GM21423 (cell line): ENCODE data around the gene TMBIM1.

ENCODE experiments used
- ATAC-seq: cut with Tn5 transposase; IDR thresholded peaks from one replicate; pipeline ENCODE4 v1.9.1; 2021; ENCODE audit warnings: mild to moderate bottlenecking, moderate library complexity; ENCODE audit not compliant: unreplicated experiment

TMBIM1 gene

DNA sequence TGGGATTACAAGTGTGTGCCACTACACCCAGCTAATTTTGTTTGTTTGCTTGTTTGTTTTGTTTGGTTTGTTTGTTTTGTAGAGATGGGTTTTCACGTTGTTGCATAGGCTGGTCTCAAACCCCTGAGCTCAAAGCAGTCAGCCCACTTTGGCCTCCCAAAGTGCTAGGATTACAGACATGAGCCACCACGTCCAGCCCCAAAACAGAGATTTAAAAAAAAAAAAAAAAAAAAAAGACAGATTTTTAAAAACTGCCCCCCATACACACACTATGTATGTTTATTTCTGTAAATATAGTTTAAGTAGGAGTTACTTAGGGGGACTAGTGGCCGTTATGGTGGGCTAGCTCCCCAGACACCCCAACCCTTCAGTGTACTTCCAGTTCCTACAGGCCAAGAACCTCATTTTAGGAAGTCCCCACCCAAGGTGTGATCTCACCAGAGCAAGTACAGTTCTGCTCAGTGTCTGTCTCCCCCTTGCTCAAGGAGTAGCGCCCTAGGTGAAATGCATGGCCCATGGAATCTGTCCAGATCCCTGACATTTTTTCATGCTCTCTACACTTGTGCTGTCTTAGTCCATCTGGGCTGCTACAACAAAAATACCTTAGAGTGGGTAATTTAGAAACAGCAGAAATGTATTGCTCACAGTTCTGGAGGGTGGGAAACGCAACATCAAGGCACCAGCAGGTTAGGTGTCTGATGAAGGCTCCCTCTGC, 1.6 kb upstream of the TMBIM1 start:
- ATAC-seq: no peak

DNA sequence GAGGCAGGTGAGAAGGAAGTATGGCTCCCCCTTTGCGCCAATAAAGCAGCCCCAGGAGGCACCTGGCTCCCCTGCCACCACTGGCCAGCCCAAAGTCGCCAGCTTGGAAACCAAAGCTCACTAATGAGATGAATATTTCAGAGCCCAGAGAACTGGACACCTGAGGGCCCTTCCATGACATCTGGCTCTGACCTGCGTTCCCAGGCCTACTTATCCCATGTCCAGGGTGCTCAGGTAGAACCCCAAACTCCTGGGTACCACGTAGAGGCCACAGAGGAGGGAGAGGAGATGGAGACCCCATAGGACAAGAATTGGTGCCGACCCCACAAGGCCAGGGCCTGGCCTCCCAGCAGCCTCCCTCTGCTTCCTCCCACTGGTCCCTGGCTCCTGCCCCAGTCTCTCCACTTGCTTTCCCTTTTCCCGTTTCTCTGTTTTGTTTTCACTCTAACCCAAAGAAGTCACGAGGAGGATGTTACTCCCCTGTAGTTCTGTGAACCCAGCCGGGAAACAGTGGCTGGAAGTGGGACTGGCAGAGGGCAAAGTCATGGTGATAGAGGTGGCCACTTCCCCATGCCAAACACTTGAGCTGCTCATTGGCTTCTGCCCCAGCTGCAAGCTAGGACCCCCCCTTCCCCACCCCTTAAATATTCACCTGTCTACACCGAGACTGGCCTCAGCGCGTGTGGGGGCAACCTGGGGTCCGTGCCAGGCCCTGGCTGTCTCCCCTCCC, 820 bp downstream of the TMBIM1 start:
- no peak for ATAC-seq

DNA sequence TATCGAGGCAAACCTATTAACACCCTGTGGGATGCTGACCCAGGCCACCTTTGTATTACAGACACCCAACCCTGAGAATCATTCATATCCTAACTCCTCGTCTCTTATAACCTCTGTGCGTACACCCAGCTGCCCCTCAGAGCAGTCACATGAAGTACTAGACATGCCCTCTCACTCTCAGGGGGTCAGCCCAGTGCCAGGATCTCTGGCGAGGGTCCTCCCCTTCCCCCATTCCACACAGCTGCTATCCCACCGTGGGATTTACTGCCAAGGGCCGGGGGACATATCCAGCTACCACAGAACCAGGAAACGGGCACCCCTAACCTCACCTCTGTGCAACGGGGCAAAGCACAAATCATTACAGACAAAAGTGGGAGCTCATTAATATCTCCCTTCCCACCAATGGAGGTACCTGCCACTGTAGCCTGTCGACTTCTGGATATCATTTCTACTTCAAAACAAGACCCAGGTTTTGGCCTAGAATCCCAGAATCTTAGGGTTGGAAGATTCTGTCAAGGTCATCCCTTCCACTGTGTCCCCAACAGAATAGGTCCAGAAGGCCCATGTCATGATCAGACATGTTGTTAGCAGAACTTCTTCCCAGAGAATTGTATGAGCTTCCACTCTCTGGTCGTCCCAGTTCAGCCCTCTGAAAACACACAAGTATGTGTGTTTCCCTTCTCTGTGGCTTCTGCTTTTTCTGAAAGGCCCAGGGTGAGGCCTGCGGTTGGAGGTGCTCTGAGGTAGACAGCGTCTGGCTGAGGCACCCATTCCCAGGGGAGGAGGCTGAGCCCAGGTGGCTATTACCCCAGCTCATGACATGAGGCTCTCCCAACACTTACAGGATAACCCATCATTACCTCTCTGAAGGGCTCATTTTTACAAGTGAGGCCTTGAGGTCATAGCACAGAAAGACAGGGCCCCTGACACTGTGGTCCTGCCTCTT, 1.7 kb downstream of the TMBIM1 start:
- ATAC-seq: peak; percentile 59

DNA sequence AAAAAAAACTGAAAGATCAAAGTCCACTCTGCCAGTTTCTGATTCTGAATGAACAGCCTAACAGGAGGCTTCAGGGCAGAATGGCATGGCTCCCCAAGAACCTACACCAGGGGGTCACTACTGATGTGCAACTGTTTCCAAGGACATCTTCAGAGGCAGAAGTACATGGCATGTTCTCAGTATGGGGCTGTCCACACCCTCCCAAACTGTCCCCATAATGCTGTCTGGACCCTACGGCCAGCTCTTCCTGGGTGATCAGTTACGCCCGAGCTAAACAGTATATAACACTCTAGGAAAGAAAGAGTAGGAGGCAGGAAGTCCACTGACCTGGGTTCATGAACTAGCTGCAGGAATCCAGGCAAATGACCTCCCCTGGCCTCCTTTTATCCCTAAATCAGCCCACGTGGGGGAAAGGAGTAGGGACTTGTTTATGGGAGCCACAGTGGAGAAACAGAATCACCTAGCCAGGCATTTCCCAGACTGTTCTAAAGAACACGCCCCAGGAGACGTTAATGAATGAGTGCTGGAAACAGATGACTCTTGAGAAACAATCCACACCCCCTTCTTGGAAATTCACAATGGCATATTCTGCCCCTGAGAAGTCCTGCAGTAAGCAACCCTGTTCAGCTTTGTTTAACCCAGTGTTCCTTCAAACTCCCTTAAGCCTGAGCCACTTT, 2.5 kb downstream of the TMBIM1 start:
- no peak for ATAC-seq

DNA sequence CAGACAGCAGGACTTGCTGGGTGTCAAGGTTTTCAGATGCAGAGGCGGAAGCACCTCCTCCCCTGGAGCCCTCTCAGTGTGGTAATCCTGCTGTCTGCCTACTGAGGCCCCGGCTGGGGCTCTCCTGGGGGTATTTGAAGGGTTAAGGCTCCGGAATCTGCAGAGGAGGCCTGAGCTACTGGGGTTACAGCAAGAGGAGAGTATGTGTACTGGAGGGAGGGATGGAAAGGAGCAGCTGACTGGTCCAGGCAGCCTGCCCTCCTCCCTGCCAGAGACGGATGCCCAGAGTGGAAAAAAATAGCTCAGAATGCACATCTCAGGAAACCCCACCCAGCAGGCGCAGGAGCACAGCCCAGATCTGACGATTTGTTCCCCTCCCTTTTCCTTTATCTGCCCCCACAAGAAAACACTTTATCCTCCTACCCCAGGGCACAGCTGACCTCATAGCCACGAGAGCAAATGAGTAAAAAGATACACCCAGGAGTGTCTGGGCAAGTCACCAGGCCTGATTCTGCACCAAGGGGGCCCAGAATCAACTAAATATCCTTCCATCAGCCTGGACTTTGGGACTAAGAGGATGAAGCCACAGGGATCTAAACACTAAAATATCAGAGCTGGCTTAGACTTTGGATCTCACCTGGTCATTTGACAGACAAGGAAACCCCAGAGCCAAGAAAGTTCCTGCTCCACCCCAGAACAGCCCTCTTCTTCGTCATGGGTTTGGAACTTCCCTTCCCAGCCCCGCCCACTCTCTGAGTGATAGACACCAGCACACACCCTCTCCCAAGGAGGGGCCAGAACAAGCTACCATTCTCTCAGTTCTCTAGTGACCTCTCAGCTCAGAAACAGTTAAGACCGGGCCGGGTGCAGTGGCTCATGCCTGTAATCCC, 5.5 kb downstream of the TMBIM1 start:
- ATAC-seq: peak; percentile 63

DNA sequence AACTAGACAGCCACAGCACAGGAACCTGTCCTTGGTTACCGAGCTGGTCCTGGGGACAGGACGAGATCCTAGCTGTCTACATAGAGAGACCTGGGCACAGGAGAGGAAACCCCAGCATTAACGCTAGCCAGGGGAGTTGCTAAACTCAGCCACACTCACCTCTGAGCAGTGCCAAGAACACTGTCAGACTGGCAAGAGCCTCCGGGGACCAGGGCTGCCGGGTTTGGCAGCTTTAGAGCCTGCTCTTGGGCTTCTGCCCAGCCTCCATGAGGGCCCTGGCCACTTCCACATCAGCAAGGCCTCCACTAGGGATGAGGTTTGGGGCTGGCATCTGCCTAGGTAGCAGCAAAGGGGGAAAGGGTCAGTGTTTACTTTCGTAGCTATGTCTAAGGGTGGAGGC, 6.7 kb downstream of the TMBIM1 start:
- no peak for ATAC-seq

DNA sequence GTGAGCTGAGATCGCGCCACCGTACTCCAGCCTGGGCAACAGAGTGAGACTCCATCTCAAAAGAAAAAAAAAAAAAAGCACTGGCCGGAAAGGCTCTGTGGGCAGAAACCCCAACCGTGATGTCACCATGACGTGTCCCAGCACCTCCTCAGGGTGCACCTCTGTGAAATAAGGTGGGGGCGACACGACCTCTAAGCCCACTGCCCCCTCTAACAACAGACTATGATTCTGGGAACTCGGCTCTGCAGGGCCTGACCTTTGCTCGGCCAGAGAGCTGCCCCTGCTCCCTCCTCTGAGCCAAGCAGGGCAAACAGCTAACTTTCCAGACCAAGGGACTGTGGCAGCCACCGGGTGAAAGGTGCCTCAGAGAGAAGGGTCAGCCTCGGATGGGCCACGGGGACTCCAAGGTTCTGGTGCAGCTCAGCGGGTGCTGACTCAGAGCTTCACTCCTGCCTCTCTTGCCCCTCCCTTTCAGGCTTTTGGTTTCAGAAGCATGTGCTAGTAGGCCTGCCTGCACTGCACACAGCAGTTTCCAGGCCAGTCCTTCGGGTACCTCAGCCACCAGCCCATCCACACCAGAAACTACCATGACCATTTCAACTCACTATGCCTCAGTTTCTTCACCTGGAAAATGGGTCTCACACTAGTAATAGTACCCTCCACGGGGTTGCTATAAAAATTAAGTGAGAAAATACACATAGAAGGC, 8.0 kb downstream of the TMBIM1 start:
- ATAC-seq: no peak

DNA sequence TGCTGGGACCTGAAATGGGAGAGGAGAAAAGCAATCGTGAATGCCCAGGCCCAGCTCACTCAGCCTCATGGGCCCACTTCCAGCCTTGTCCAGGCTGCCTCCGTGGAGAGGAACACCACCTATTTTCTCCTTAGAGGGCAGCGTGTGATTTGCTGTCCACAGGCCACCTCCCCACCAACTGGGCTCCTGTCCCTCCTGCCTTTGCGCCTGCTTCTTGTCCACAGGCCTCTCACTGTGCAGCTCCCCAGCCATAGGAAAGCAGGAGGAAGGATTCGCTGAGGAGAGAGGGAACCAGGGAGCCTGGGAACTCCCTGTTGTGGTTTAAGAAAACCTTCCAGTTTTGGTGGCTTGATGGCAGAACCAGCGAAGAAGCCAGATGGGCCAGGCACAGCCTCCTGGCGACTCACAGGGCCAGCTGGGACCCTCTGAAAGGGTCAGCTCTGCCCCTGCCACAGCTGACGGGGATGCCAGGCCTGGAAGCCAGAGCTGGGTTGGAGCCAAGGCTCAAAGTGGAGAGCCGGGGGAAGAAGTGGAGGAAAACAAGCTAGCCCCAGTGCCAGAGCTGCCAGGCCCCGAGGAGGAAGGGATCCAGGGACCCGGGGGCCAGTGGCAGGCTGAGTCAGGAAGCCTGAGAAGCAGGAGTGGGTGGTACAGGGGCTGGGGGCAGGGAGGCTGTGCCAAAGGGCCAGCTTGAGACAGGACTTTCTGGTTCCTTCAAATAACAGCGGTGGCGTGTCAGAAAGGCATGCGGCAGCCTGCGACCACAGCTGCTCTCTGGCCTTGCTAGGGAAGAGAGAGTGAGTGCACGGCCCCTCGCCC, 9.9 kb downstream of the TMBIM1 start:
- ATAC-seq: no peak

DNA sequence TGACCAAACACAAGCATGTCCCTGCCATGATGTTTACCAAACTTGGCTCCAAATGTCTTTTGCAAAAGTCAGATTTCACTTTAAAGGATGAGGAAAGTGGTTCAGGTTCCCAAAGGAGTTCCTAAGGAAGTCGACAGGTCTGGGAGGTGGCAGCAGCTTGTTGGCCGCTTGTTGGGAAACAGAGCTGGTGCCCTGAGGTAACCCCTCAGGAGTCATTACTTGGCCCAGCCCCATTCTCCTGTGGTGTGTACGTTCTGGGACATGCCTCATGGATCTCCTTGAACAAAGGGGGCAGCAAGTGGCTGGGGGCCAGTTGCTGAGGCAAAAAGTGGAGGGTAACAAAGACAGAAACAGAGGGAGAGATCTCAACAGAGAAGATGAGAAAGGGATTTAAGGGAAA, 10.9 kb downstream of the TMBIM1 start:
- no peak for ATAC-seq

DNA sequence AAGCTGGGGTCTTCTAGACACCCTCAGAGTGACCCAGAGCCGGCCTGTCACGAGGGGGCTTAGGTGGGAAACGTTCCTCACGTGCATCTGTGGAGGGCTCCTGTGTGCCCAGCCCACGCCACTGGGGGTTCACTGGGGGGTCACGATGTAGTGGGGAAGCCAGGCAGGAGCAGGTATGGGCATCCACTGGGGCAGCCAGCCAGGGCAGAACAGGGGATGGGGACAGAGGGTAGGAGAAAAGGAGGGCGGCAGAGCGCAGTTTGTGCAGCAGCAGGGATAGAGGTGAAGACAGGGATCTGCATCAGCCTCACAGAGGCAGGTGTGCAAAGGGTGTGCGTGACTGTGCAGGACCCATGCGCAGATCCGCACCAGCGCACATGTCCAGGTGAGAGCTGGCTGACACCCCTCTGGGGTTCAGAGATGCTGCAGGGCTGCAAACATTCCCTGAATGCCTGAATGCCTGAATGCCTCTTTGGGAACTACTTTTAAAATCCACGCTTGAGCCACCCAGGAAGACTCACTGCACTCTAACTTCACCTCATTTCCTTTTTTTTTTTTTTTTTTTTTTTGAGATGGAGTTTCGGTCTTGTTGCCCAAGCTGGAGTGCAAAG, 11.9 kb downstream of the TMBIM1 start:
- no peak for ATAC-seq

DNA sequence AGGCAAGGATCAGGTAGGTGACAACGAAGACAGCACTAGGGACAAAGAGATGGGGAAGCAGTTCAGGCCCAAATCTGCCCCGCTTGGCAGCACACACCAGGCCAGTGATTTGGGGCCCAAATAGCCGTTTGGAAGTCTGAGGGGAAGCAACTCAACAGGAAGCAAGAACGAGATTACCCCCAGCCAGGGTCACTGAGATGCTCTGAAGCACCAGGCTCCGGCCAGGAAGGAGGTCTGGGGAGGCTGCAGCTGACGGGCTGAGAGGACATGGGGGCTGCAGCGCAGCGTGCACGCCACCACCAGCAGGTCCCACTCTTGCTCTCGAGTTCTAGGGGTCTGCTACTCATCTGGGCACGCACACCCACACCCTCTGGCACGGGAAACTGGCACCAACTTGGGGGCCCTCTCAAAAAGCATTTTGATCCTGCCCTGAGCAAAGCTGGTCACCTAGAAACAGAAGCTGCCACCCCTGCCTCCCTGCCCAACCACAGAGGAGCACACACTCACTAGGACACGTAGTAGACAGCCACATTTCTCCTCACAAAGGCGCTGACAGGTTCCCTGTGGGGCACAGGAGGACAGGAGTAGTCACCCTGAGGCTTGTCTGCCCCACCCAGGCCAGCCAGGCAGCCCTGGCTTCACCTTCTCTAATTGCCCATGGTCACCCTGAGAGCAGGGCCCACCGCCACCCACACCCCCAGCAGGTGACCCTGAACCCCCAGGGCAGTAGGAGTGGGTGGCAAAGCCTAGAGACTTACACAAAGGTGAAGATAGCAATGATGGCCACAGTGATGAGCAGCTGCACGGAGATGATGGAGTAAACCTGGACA, 13.6 kb downstream of the TMBIM1 start:
- ATAC-seq: no peak

DNA sequence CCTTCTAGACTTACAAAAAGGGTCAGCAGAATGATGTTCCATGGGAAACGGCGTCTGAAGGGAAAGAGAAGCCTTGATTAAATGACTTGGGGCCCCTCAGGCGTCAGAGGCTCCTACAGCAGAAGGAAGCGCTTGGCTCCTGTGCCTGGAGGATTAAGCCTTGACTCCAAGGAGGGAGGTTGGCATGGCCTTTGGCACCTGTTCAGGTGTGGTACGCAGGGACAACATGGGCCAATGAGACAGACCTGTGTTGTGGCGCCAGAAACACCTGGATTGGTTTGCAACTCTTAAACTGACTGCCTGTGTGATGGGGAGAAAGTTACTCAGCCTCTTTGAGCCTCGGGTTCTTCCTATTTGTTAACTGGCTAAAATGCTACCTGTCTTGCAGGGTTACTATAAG, 14.4 kb downstream of the TMBIM1 start:
- no peak for ATAC-seq

DNA sequence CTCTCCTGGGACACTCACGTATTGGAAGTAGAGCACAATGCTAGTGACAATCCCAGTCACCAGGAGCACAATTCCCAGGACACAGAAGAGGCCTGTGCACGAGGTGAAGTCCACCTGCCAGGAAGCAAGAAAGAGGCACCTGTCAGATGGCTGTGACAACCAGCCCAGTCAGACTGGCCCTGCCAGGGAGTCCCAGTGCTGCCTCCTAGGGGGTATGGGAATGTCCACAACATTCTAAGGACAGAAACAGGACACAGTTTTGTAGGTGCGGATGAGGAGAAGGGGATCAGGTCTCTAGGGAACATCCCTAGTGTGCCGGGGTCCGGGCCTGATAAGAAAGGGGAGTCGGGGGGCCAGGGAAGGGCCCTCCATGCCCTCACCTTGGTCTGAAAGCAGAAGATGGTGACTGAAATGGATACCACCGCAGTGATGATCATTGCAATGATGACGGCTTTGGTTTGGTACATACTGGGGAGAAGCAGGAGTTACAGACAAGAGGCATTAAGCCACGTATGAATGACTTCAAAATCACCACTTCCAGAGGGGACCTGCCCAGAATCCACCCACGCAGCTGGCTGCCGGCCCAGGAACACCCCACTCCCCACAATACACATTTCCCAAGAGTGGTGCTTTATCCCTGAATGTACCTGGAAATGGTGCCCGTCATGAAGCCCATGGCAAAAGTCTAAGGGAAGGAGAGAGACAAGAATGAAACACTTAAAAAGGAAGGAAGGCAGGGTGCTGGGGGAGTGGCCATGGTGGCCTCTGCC, 15.1 kb downstream of the TMBIM1 start:
- no peak for ATAC-seq

DNA sequence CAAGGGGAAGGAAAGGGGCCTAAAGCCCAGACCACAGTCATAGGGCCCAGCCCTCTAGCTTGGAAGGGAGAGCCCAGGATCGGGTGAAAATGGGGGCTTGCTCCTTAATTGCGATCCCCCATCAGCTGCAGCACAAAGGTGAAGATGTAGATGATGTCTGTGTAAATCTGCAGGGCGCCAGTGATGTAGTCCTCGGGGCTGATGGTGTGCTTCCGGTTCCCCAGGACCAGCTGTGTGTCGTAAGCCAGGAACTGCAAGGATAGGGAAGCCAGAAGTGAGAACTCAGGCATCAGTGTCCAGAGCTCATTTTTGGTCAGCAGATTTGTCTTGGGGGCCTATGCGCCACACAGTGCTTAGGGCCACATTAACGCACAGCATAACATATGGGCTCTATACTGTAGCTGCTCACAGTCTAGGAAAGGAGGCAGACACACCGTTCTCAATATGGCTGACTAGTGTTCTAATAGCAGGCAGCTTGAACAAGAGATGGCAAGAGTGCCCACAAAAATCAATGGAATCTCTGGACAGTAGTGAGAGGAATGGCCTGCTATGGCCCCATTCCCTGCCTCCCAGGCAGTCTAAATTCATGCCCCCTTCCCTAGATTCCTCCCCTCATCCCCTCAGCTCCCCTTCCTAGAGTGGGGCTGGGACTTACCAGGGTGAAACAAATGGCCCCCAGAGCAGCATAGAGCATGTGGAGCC, 16.8 kb downstream of the TMBIM1 start:
- no peak for ATAC-seq

DNA sequence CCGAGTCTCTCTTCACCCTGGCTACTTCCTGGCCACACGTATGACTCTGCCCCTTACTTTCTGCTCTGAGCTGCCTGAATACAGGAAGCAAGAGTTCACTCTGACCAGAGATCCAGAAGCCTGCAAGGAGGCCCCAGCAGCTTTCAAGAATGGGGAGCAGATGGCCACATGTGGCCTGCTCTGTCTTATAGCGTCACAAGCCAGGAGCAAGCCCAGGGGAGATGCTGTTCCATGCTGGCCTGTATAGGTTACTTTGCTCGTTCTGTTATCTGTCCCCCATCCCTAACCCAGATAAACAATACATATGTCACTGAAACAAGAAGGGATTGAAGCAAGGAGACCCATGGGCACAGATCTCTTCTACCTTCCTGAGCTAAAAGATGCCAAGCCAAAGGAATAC, 17.7 kb downstream of the TMBIM1 start:
- ATAC-seq: no peak

DNA sequence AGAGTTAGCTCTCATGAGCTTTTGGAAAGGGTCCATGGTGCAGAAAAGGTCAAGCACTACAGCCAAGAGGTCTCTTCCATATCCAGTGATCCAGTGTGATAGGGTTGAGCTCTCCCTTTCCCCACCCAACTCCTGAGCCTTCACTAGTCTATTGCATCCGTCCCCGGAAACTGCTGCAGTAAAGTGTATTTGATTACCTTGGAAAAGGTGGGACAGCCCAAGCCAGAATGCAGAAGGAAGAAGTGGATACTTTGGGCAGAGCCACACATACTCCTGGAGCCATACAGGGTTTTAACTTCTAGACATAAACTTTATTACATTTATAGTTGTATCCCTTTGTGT, 18.4 kb downstream of the TMBIM1 start:
- no peak for ATAC-seq
